ENCODE results near the gene DEPDC1B.
"Not testable (repeated sequence)": the region's sequence is repeated elsewhere in the genome, so short reads cannot be mapped to it uniquely, and the experiment has no call there.

DEPDC1B gene

GRCh38 chr5:60576425-60576824 is 123.5 kb downstream of the DEPDC1B start:
- no peak for DNase-seq

DNA sequence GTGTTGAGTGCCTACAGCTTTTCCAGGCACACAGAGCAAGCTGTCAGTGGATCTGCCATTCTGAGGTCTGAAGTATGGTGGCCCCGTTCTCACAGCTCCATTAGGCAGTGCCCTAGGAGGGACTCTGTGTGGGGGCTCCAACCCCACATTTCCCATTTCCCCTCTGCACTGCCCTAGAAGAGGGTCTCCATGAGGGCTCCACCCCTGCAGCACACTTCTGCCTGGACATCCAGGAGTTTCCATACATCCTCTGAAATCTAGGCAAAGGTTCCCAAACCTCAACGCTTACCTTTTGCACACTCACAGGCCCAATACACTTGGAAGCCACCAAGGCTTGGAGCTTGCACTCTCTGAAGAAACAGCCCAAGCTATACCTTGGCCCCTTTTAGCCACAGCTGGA is 131.3 kb downstream of the DEPDC1B start:
- no peak for DNase-seq

DNA sequence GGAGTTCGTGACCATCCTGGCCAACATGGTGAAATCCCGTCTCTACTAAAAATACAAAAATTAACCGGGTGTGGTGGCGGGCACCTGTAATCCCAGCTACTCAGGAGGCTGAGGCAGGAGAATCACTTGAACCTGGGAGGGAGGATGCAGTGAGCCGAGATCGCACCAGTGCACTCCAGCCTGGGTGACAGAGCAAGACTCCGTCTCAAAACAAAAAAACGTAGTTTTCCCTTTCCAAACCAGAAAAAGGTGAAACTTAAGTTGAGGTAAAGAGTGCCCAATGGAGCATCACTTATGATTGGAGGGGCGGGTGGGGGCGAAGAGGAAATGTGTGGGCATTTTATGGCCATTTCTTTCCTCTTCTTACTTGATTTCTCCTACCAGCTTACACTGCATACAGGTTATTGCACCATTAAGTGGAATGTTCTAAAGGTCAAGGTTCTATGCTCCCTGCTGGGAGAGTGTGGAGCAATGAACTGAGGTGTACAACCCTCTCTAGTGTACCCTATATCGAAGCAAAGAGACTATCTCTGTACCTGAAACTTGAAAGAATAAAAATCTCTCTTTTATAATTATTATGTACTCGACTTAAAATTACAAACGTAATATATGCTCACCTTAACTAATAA is 136.2 kb downstream of the DEPDC1B start:
- no peak for DNase-seq

DNA sequence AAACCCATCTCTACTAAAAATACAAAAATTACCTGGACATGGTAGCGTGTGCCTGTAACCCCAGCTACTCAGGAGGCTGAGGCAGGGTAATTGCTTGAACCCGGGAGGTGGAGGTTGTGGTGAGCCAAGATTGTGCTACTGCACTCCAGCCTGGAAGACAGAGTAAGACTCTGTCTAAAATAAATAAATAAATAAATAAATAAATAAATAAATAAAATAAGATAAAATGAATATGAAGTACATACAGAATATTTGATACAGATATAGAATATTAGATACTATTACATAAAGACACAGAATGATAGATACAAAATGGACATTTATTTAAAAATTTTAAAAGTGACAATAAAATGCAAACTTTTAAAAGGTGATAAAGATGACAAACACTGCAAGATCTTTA is 146.7 kb downstream of the DEPDC1B start:
- not testable (repeated sequence) for DNase-seq

DNA sequence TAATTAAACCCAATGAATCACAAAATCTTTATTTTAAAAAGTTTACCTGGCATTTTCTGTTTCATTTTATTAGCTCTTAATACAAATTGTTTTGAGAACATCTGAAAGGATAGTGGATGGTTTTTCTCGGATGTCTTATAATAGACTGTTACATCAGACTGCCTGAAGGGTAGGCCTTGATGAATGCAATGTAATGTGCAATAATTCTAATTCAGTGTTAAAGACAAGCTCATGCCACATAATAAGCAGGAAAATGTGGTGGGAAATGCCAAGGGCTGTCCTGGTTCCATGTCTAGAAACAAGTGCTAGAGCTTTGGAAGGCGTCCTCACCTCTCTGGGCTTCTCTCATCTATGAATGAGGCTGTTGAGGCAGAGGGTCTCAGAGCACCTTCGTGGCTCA is 148.1 kb downstream of the DEPDC1B start:
- no peak for DNase-seq

- DNase-seq, result no peak
Observed at GRCh38 chr5:60551250-60551649, 148.7 kb downstream of the DEPDC1B start.

DNA sequence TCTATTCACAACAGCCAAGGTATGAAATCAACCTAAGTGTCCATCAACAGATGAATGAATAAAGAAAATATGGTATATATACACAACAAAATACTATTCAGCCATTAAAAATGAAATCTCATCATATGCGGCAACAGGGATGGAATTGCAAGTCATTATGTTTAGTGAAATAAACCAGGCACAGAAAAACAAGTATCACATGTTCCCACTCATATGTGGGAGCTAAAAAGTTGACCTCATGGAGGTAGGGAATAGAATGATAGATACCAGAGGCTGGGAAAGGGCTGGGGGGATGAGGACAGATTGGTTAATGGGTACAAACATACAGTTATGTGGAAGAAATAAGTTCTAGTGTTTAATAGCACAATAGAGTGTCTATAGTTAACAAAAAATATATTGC is 149.7 kb downstream of the DEPDC1B start:
- DNase-seq, result no peak

GRCh38 chr5:60549841-60550240 is 150.1 kb downstream of the DEPDC1B start:
- no peak for DNase-seq

Measured in right forelimb (tissue), 1 donor.